Subcutaneous adipose tissue (tissue), 4 donors: ENCODE results near the gene NTF4. TPM values are rescaled to one million over a fixed set of nuclear protein-coding genes. Genes with fewer than 3 reads are reported as not detected.

ENCODE experiments used
- total RNA-seq, 4 donors: library from RNA; depleted of rRNA; stranded (reverse); fragments of >200 nt; gene quantifications; one replicate each; pipeline ENCODE4 v1.1.0, GENCODE V29; 2016
- TF ChIP-seq, protein P1 (sequence below): fragments of 450-650 bp; IDR thresholded peaks from one replicate; pipeline ENCODE4 v1.5.1; 2016; ENCODE audit warnings: low read depth, mild to moderate bottlenecking, control low read depth, antibody characterized with exemption, moderate library complexity

Gene NTF4
- total RNA-seq, 4 donors from 2014 or later = not detected

DNA sequence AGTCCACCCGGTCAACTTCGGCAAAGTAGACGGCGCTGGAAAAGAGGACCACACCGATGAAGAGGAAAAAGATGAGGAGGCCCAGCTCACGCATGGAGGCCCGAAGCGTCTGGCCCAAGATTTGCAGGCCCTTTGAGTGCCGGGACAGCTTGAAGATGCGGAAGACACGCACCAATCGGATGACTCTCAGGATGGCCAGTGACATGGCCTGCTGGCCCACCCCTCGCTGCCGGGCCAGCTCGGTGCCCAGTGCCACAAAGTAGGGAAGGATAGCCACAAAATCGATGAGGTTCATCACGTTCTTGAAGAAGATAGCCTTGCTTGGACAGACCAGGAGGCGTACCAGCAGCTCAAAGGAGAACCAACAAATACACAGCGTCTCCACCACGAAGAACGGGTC is 5.8 kb upstream of the NTF4 start:
- TF ChIP-seq, protein P1, sequence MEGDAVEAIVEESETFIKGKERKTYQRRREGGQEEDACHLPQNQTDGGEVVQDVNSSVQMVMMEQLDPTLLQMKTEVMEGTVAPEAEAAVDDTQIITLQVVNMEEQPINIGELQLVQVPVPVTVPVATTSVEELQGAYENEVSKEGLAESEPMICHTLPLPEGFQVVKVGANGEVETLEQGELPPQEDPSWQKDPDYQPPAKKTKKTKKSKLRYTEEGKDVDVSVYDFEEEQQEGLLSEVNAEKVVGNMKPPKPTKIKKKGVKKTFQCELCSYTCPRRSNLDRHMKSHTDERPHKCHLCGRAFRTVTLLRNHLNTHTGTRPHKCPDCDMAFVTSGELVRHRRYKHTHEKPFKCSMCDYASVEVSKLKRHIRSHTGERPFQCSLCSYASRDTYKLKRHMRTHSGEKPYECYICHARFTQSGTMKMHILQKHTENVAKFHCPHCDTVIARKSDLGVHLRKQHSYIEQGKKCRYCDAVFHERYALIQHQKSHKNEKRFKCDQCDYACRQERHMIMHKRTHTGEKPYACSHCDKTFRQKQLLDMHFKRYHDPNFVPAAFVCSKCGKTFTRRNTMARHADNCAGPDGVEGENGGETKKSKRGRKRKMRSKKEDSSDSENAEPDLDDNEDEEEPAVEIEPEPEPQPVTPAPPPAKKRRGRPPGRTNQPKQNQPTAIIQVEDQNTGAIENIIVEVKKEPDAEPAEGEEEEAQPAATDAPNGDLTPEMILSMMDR = no peak

DNA sequence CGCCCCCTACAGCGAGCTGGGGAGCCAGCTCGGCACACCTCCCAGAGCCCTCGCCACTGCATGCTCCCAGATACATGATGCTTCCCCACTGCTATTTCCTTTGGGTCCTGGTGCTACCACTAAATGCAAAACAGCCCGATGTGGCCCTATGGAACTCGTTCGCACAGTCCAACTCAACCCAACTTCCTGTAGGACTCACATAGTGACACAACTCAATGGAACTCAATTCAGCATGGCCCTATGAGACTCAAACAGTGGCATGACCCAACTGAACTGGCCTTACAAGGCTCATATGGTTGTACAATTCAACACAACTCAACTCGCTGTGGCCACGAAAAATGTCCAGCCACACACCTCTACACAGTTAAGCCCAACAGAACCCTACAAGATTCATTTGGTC is 4.4 kb upstream of the NTF4 start:
- TF ChIP-seq, protein P1 = no peak

DNA sequence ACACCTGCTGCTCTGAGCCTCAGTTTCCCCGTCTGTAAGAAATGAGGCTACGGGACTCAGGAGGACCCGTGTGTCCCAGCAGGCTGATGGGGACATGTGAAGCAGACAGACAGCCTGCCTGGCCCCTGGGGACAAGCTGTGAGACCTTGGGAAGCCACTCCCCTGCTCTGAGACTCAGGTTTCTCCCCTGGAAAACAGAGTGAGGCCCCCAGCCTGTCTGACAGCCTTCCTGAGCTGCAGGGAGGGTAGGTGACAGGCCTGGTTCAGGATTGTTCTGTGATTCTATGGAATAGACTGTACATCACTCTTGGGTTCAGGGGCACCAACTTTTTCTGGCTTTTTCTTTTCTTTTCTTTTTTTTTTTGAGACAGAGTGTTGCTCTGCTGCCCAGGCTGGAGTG is 2.9 kb upstream of the NTF4 start:
- TF ChIP-seq, protein P1 = no peak

DNA sequence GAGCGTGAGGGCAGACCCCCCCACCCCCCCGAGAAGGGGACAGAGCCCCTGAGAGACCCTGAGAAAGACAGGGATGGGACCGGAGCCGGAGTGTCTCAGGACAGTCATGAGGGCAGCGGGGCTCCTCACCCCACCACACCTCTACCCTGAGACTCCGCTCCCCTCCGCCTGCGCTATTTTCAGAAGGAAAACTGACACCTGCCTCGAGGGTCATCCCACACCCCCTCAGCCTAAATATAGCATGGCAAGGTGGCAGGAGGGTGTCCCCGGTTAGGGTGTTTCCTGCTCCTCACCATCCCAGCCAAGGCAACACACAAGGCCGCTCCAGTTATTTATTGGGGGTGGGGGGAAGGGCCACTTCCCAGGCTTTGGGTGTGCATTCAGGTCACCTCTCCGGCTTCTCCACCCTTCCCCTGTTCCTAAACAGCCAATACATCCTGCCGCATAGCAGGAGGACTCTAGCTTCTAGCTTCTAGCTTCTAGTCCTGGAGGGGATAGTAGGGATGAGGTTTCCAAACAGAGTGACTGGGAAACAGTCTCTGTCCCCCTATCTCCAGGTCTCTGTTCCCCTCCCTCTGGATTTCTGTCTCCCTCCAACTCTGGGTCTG is 1.4 kb upstream of the NTF4 start:
- TF ChIP-seq, protein P1 = no peak

DNA sequence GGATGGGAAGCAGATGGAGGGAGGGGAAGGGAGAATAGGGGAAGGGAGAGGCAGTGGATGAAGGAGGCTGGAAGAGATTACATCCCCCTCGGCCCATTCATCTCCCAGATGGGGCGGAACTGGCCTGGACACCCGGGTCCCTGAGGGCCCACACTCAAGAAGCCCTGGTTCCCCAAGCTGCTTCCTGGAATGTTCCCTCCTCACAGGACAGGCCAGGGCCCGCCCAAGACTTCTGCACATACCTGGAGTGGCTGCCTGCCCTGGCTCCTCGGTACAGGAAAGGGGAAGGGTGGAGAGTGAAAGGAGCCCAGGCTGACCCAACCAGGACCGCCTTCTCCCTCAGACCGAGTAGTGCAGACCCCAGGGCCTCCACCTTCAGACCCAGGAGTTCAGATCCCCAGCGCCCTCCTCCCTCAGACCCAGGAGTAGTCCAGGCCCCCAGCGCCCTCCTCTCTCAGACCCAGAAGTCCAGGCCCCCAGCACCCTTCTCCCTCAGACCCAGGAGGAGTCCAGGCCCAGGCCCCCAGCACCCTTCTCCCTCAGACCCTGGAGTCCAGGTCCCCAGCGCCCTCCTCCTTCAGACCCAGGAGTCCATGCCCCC is 489 bp downstream of the NTF4 start:
- TF ChIP-seq, protein P1 = no peak

DNA sequence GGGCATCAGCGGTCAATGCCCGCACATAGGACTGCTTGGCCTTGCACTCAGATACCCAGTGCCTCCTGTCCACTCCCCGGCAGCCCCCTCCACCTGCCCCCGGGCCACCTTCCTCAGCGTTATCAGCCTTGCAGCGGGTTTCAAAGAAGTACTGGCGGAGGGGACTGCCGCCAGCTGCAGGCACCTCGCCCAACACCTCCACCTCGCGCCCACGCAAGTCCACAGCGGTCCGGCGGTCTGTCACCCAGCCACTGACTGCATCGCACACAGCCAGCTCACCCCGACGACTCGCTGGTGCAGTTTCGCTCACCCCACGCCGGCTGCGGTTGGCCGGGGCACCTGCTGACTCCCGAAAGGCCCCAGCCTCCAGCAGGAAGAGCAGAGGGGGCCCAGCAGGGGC is 3.2 kb downstream of the NTF4 start:
- TF ChIP-seq, protein P1 = no peak

DNA sequence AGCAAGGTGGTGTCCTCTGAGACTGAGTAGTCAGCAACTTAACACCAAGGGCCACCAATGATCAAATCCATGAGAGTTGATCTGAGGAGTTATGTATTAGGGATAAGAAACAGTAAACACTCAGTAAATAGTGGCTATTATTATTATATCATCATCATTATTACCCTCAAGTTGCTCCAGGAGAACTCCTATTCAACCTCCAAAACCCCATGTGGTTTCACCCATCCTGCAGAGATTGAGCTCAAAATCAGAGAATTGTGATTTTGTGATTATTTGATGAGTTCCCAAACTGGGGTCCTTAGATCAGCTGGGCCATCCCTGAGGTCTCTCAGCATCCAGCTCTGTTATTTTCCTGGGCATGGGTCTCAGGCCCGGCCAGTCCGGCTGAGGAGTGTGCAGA is 3.6 kb downstream of the NTF4 start:
- TF ChIP-seq, protein P1 = no peak
